ENCODE results near the gene ULK1.
A peak's percentile ranks its signal among the peaks of the same experiment; 100 is the strongest.

ULK1 gene

GRCh38 chr12:131894981-131895639 is 688 bp downstream of the ULK1 start:
- no peaks in the 10 kb centered on the region for H3K9me3 Mint-ChIP-seq
- peaks cover 30% of the 10 kb centered on the region for H3K4me1 Mint-ChIP-seq
- DNase-seq = peak; percentile 22 to 23
- peak overlapping the region; percentile 89 to 94 for H3K27ac Mint-ChIP-seq
- H3K4me3 Mint-ChIP-seq = peak overlapping the region; percentile 88 to 93
- ATAC-seq = no peak
- H3K27me3 Mint-ChIP-seq = no peaks in the 10 kb centered on the region

- peak overlapping the region; percentile 88 to 93 for H3K4me3 Mint-ChIP-seq
- ATAC-seq (no peak), DNase-seq (peak in 1 of 2 donors; percentile 23)
Observed at GRCh38 chr12:131895640-131896079, 1.2 kb downstream of the ULK1 start.

GRCh38 chr12:131896080-131896810 is 1.8 kb downstream of the ULK1 start:
- Mint-ChIP-seq H3K27ac (peak overlapping the region; percentile 57 to 96), H3K4me3 (peak overlapping the region; percentile 88 to 93), H3K27me3 (no peaks in the 10 kb centered on the region), H3K4me1 (peaks cover 35% of the 10 kb centered on the region), H3K9me3 (no peaks in the 10 kb centered on the region)
- ATAC-seq (peak; percentile 83), DNase-seq (peak; percentile 70 to 71)

More at GRCh38 chr12:131895640-131896079, 1.2 kb downstream of the ULK1 start:
- Mint-ChIP-seq H3K9me3 (no peaks in the 10 kb centered on the region), H3K4me1 (peaks cover 35% of the 10 kb centered on the region), H3K27ac (peak overlapping the region; percentile 89 to 94), H3K27me3 (no peaks in the 10 kb centered on the region)

- Mint-ChIP-seq H3K9me3 (no peaks in the 10 kb centered on the region), H3K4me3 (peak overlapping the region; percentile 88 to 93), H3K27ac (peak overlapping the region; percentile 57 to 96), H3K27me3 (no peaks in the 10 kb centered on the region), H3K4me1 (peaks cover 40% of the 10 kb centered on the region)
- DNase-seq = no peak
- ATAC-seq = no peak
Observed at GRCh38 chr12:131896811-131897270, 2.4 kb downstream of the ULK1 start.

- ATAC-seq (no peak), DNase-seq (no peak)
- Mint-ChIP-seq H3K4me1 (peaks cover 45% of the 10 kb centered on the region), H3K27me3 (no peaks in the 10 kb centered on the region), H3K4me3 (peak overlapping the region in 1 of 2 donors; percentile 88), H3K9me3 (no peaks in the 10 kb centered on the region), H3K27ac (peak overlapping the region in 1 of 2 donors; percentile 96)
Observed at GRCh38 chr12:131897276-131897675, 2.9 kb downstream of the ULK1 start.

- no peak for DNase-seq
- H3K4me3 Mint-ChIP-seq = no peak overlapping the region
Observed at GRCh38 chr12:131897875-131898274, 3.5 kb downstream of the ULK1 start.

GRCh38 chr12:131900397-131900796 is 6.0 kb downstream of the ULK1 start:
- no peaks in the 10 kb centered on the region for H3K9me3 Mint-ChIP-seq
- no peak for DNase-seq
- H3K4me3 Mint-ChIP-seq = no peak overlapping the region
- no peak for ATAC-seq
- no peaks in the 10 kb centered on the region for H3K27me3 Mint-ChIP-seq
- peaks cover 67% of the 10 kb centered on the region for H3K4me1 Mint-ChIP-seq
- no peak overlapping the region for H3K27ac Mint-ChIP-seq

More at GRCh38 chr12:131897875-131898274, 3.5 kb downstream of the ULK1 start:
- Mint-ChIP-seq H3K4me1 (peaks cover 48% of the 10 kb centered on the region), H3K27ac (no peak overlapping the region), H3K9me3 (no peaks in the 10 kb centered on the region), H3K27me3 (no peaks in the 10 kb centered on the region)
- ATAC-seq = no peak

GRCh38 chr12:131901431-131902331 is 7.3 kb downstream of the ULK1 start:
- H3K27me3 Mint-ChIP-seq = no peaks in the 10 kb centered on the region
- H3K27ac Mint-ChIP-seq = no peak overlapping the region
- no peaks in the 10 kb centered on the region for H3K9me3 Mint-ChIP-seq
- DNase-seq (no peak), ATAC-seq (no peak)
- H3K4me3 Mint-ChIP-seq = no peak overlapping the region
- H3K4me1 Mint-ChIP-seq = peaks cover 63% of the 10 kb centered on the region

GRCh38 chr12:131902332-131903241 is 8.2 kb downstream of the ULK1 start:
- H3K4me3 Mint-ChIP-seq = no peak overlapping the region
- H3K27ac Mint-ChIP-seq = no peak overlapping the region
- H3K27me3 Mint-ChIP-seq = no peaks in the 10 kb centered on the region
- ATAC-seq (peak; percentile 16), DNase-seq (no peak)
- peaks cover 56% of the 10 kb centered on the region for H3K4me1 Mint-ChIP-seq
- H3K9me3 Mint-ChIP-seq = no peaks in the 10 kb centered on the region

GRCh38 chr12:131903270-131904255 is 9.1 kb downstream of the ULK1 start:
- DNase-seq = no peak
- no peaks in the 10 kb centered on the region for H3K27me3 Mint-ChIP-seq
- no peak overlapping the region for H3K4me3 Mint-ChIP-seq
- ATAC-seq = no peak
- H3K9me3 Mint-ChIP-seq = no peaks in the 10 kb centered on the region
- H3K4me1 Mint-ChIP-seq = peaks cover 48% of the 10 kb centered on the region
- peak overlapping the region; percentile 13 to 76 for H3K27ac Mint-ChIP-seq

- Mint-ChIP-seq H3K9me3 (no peaks in the 10 kb centered on the region), H3K4me3 (no peak overlapping the region), H3K4me1 (peaks cover 47% of the 10 kb centered on the region), H3K27ac (peak overlapping the region in 1 of 2 donors; percentile 76), H3K27me3 (no peaks in the 10 kb centered on the region)
- DNase-seq (no peak), ATAC-seq (no peak)
Observed at GRCh38 chr12:131904346-131904745, 9.9 kb downstream of the ULK1 start.

- Mint-ChIP-seq H3K9me3 (no peaks in the 10 kb centered on the region), H3K4me3 (no peak overlapping the region), H3K4me1 (peaks cover 44% of the 10 kb centered on the region), H3K27ac (peak overlapping the region; percentile 80 to 92), H3K27me3 (no peaks in the 10 kb centered on the region)
- DNase-seq (no peak), ATAC-seq (no peak)
Observed at GRCh38 chr12:131905081-131905629, 10.7 kb downstream of the ULK1 start.

- Mint-ChIP-seq H3K4me1 (peaks cover 40% of the 10 kb centered on the region), H3K4me3 (no peak overlapping the region), H3K27ac (peak overlapping the region in 1 of 2 donors; percentile 80), H3K9me3 (no peaks in the 10 kb centered on the region), H3K27me3 (no peaks in the 10 kb centered on the region)
- ATAC-seq (no peak), DNase-seq (no peak)
Observed at GRCh38 chr12:131905630-131906091, 11.2 kb downstream of the ULK1 start.

Measured in stimulated activated naive CD8-positive, alpha-beta T cell treated with anti-CD3 and anti-CD28 coated beads, Interleukin-15, amount 100 ng/mL, for 72 hours (primary cell).